GM18909 (cell line): ENCODE results near the gene AGPAT1.
A peak's percentile ranks its signal among the peaks of the same experiment; 100 is the strongest.
"Not testable (repeated sequence)": the region's sequence is repeated elsewhere in the genome, so short reads cannot be mapped to it uniquely, and the experiment has no call there.

Experiments
- ATAC-seq: cut with Tn5 transposase; IDR thresholded peaks from one replicate; pipeline ENCODE4 v1.9.1; 2021; ENCODE audit warnings: mild to moderate bottlenecking; ENCODE audit not compliant: unreplicated experiment, poor library complexity

Gene AGPAT1

GRCh38 chr6:32200711-32201475 is 25.0 kb upstream of the AGPAT1 start:
- ATAC-seq = no peak

- no peak for ATAC-seq
Measured at GRCh38 chr6:32198866-32199265, 23.0 kb upstream of the AGPAT1 start.

GRCh38 chr6:32198345-32198696 is 22.4 kb upstream of the AGPAT1 start:
- ATAC-seq = no peak

- ATAC-seq = no peak
Measured at GRCh38 chr6:32196682-32197616, 21.1 kb upstream of the AGPAT1 start.

GRCh38 chr6:32195902-32196681 is 20.2 kb upstream of the AGPAT1 start:
- peak; percentile 80 for ATAC-seq

GRCh38 chr6:32195652-32195901 is 19.7 kb upstream of the AGPAT1 start:
- peak; percentile 76 for ATAC-seq

GRCh38 chr6:32194825-32195651 is 19.2 kb upstream of the AGPAT1 start:
- ATAC-seq = no peak

- no peak for ATAC-seq
Measured at GRCh38 chr6:32194388-32194787, 18.5 kb upstream of the AGPAT1 start.

- not testable (repeated sequence) for ATAC-seq
Measured at GRCh38 chr6:32193096-32193495, 17.2 kb upstream of the AGPAT1 start.

- no peak for ATAC-seq
Measured at GRCh38 chr6:32192608-32193039, 16.7 kb upstream of the AGPAT1 start, which contains the start of gene GPSM3. TSS of gene GPSM3 (minus strand) at chr6:32192643. CDS start at chr6:32192513, 130 bp downstream.

- no peak for ATAC-seq
Measured at GRCh38 chr6:32191696-32192607, 16.1 kb upstream of the AGPAT1 start.

- no peak for ATAC-seq
Measured at GRCh38 chr6:32190911-32191677, 15.2 kb upstream of the AGPAT1 start.

GRCh38 chr6:32190054-32190851 is 14.4 kb upstream of the AGPAT1 start, which contains the start of gene PBX2:
TSS of gene PBX2 (minus strand) at chr6:32190202. CDS start at chr6:32189915, 287 bp downstream.
- ATAC-seq = peak; percentile 50

- ATAC-seq = no peak
Measured at GRCh38 chr6:32189742-32190053, 13.8 kb upstream of the AGPAT1 start.

- no peak for ATAC-seq
Measured at GRCh38 chr6:32189069-32189741, 13.3 kb upstream of the AGPAT1 start.

- ATAC-seq = no peak
Measured at GRCh38 chr6:32188381-32189068, 12.6 kb upstream of the AGPAT1 start.
